H9 (cell line): Measurements from ENCODE around the gene KIF23. TPM values are rescaled to one million over a fixed set of nuclear protein-coding genes. Genes with fewer than 3 reads are reported as not detected.

ENCODE experiments used
- DNase-seq: peaks from one replicate; pipeline ENCODE4 v3.0.0-alpha.2; 2017
- H2AFZ ChIP-seq: one replicate; pipeline ENCODE4 v1.6.1; 2013; ENCODE audit warnings: mild to moderate bottlenecking, low read length, control low read depth, moderate library complexity
- H2AK5ac ChIP-seq: 2 replicates; pipeline ENCODE4 v1.6.1; 2013; ENCODE audit warnings: low read length, control low read depth, mixed read lengths; ENCODE audit not compliant: insufficient read length
- H2BK120ac ChIP-seq: one replicate; pipeline ENCODE4 v1.6.1; 2013; ENCODE audit warnings: low read depth, mild to moderate bottlenecking, low read length, control low read depth, inconsistent platforms; ENCODE audit not compliant: poor library complexity, severe bottlenecking
- H2BK12ac ChIP-seq: 2 replicates; pipeline ENCODE4 v1.6.1; 2013; ENCODE audit warnings: low read length, control low read depth, mixed read lengths, low read depth; ENCODE audit not compliant: insufficient read length
- H2BK15ac ChIP-seq: 2 replicates; pipeline ENCODE4 v1.6.1; 2013; ENCODE audit warnings: low read depth, low read length, control low read depth
- H2BK20ac ChIP-seq: one replicate; pipeline ENCODE4 v1.6.1; 2013; ENCODE audit warnings: low read depth, mild to moderate bottlenecking, low read length, control low read depth, inconsistent platforms; ENCODE audit not compliant: poor library complexity, severe bottlenecking
- H2BK5ac ChIP-seq: 2 replicates; pipeline ENCODE4 v1.6.1; 2013; ENCODE audit warnings: low read length, control low read depth, mixed read lengths; ENCODE audit not compliant: insufficient read length
- H3K14ac ChIP-seq: 2 replicates; pipeline ENCODE4 v1.6.1; 2013; ENCODE audit warnings: low read length, control low read depth; ENCODE audit not compliant: insufficient read depth
- H3K18ac ChIP-seq: 2 replicates; pipeline ENCODE4 v1.6.1; 2013; ENCODE audit warnings: low read depth, mild to moderate bottlenecking, mixed read lengths, low read length, control low read depth; ENCODE audit not compliant: insufficient read length
- H3K23ac ChIP-seq: 2 replicates; pipeline ENCODE4 v1.6.1; 2013; ENCODE audit warnings: low read length, control low read depth, mixed read lengths, low read depth; ENCODE audit not compliant: insufficient read length
- H3K23me2 ChIP-seq: 2 replicates; pipeline ENCODE4 v1.6.1; 2013; ENCODE audit warnings: low read depth, mild to moderate bottlenecking, mixed read lengths, low read length, control low read depth; ENCODE audit not compliant: insufficient read length, poor library complexity, severe bottlenecking
- H3K27ac ChIP-seq: 2 replicates; pipeline ENCODE4 v1.5.1; 2013; ENCODE audit warnings: low read length, control low read depth, mixed read lengths, low read depth; ENCODE audit not compliant: insufficient read length
- H3K27me3 ChIP-seq: 2 replicates; pipeline ENCODE4 v1.6.1; 2013; ENCODE audit warnings: low read length, control low read depth, inconsistent platforms; ENCODE audit not compliant: insufficient read depth
- H3K4ac ChIP-seq: 2 replicates; pipeline ENCODE4 v1.6.1; 2013; ENCODE audit warnings: low read depth, mild to moderate bottlenecking, control low read depth, inconsistent platforms, low read length, moderate library complexity
- H3K4me1 ChIP-seq: 2 replicates; pipeline ENCODE4 v1.6.1; 2013; ENCODE audit warnings: low read length, control low read depth, inconsistent platforms; ENCODE audit not compliant: insufficient read depth
- H3K4me2 ChIP-seq: 2 replicates; pipeline ENCODE4 v1.6.1; 2013; ENCODE audit warnings: low read length, control low read depth, mixed read lengths; ENCODE audit not compliant: insufficient read length, insufficient read depth
- H3K56ac ChIP-seq: 2 replicates; pipeline ENCODE4 v1.6.1; 2013; ENCODE audit warnings: low read depth, mild to moderate bottlenecking, mixed read lengths, low read length, control low read depth; ENCODE audit not compliant: insufficient read length
- H3K79me1 ChIP-seq: 2 replicates; pipeline ENCODE4 v1.6.1; 2013; ENCODE audit warnings: low read depth, mild to moderate bottlenecking, moderate library complexity, low read length, control low read depth, inconsistent platforms; ENCODE audit not compliant: insufficient read depth, poor library complexity, severe bottlenecking
- H3K79me2 ChIP-seq: 2 replicates; pipeline ENCODE4 v1.6.1; 2013; ENCODE audit warnings: low read length, control low read depth, inconsistent platforms; ENCODE audit not compliant: insufficient read depth
- H3K9ac ChIP-seq: 2 replicates; pipeline ENCODE4 v1.6.1; 2013; ENCODE audit warnings: low read length, control low read depth, mixed read lengths; ENCODE audit not compliant: insufficient read length; ENCODE audit errors: extremely low read depth
- H3K9me3 ChIP-seq: one replicate; pipeline ENCODE4 v1.6.1; 2013; ENCODE audit warnings: low read depth, low read length, inconsistent platforms; ENCODE audit not compliant: control insufficient read depth
- H3T11ph ChIP-seq: one replicate; pipeline ENCODE4 v1.6.1; 2013; ENCODE audit warnings: mild to moderate bottlenecking, low read length, control low read depth, inconsistent platforms
- H4K20me1 ChIP-seq: one replicate; pipeline ENCODE4 v1.6.1; 2013; ENCODE audit not compliant: control insufficient read depth, insufficient read length, insufficient read depth
- H4K5ac ChIP-seq: 2 replicates; pipeline ENCODE4 v1.6.1; 2013; ENCODE audit warnings: low read depth, mild to moderate bottlenecking, mixed read lengths, low read length, control low read depth; ENCODE audit not compliant: insufficient read length
- H4K8ac ChIP-seq: replicated peaks from 2 replicates; pipeline ENCODE4 v1.6.1; 2013; ENCODE audit warnings: low read length, control low read depth, mixed read lengths, low read depth; ENCODE audit not compliant: insufficient read length
- H4K91ac ChIP-seq: 2 replicates; pipeline ENCODE4 v1.6.1; 2013; ENCODE audit warnings: low read depth, mild to moderate bottlenecking, moderate library complexity, mixed read lengths, low read length, control low read depth; ENCODE audit not compliant: insufficient read length
- H3K27ac Mint-ChIP-seq, 3 experiments: 2 replicates in 2 of 3; 3 replicates in 1 of 3; pipeline ENCODE4 v1.8.0; 2020 to 2021; ENCODE audit warnings: mixed read lengths in 3 of 3, mild to moderate bottlenecking in 1 of 3, moderate library complexity in 1 of 3
- H3K27me3 Mint-ChIP-seq: 2 replicates; pipeline ENCODE4 v1.8.0; 2021; ENCODE audit warnings: low read depth, mild to moderate bottlenecking, moderate library complexity, mixed read lengths
- H3K36me3 Mint-ChIP-seq, 3 experiments: 2 replicates in 2 of 3; 3 replicates in 1 of 3; pipeline ENCODE4 v1.8.0; 2020 to 2021; ENCODE audit warnings: low read depth in 3 of 3, mixed read lengths in 3 of 3; ENCODE audit not compliant: insufficient read depth in 1 of 3
- H3K4me1 Mint-ChIP-seq, 2 experiments: 2 replicates each; pipeline ENCODE4 v1.8.0; 2020; ENCODE audit warnings: mixed read lengths in 2 of 2
- H3K4me3 Mint-ChIP-seq, 2 experiments: 2 replicates in 1 of 2; 3 replicates in 1 of 2; pipeline ENCODE4 v1.8.0; 2020 to 2021; ENCODE audit warnings: mild to moderate bottlenecking in 2 of 2, mixed read lengths in 2 of 2, moderate library complexity in 1 of 2
- H3K9me3 Mint-ChIP-seq, 2 experiments: 2 replicates in 1 of 2; 3 replicates in 1 of 2; pipeline ENCODE4 v1.8.0; 2020; ENCODE audit warnings: mild to moderate bottlenecking in 2 of 2, mixed read lengths in 2 of 2, moderate library complexity in 1 of 2
- WGBS: extraction: QIAGEN DNeasy Blood & Tissue Kit; methylation state at CpG from one replicate; pipeline ENCODE4 v1.1.7; 2013; ENCODE audit warnings: missing lambda C conversion rate, low lambda C conversion rate, mixed read lengths; ENCODE audit not compliant: insufficient read length; ENCODE audit errors: extremely low coverage; 5-methylcytosine and 5-hydroxymethylcytosine counted together
- total RNA-seq: library from RNA; stranded (reverse); gene quantifications from 2 replicates; pipeline ENCODE4 v1.2.1, GENCODE V29; 2021
- TF ChIP-seq, protein P1 (sequence below): fragments of 200-600 bp; sonication (generic); conservative IDR thresholded peaks from 3 replicates; pipeline ENCODE4 v1.8.0; 2021; ENCODE audit warnings: antibody characterized with exemption, mild to moderate bottlenecking

KIF23 gene
- total RNA-seq, 1 experiment from 2014 or later, result 55.4 TPM

DNA sequence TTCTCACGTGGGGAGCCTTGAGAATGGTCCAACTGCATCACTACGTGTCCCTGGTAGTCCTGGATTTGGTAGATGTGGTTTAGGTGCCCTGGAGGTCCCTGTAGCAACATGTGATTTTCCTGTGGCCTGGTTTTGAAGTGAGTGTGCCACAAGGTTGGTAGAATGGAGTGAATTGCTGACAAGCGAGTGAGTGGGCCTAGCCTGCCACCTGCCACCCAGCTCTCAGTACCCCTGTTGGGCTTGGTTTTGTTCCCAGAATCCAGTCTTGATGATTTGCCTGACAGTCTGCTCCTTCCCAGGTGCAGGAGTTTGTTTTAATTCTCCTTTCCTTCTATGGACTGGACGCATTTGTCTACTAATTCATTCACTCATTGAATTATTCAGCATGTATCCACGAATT is 57.9 kb downstream of the KIF23 start:
- H3K27ac ChIP-seq, result no peak overlapping the region
- H4K20me1 ChIP-seq, result no peaks in the 10 kb centered on the region
- no peaks in the 10 kb centered on the region for H3K4me1 ChIP-seq
- H3K79me2 ChIP-seq, result no peaks in the 10 kb centered on the region
- no peak overlapping the region for H2BK20ac ChIP-seq
- Mint-ChIP-seq H3K4me1 (peaks cover 2 to 7% of the 10 kb centered on the region in 2 experiments; a peak in 2 of 4 replicates), H3K4me3 (no peak overlapping the region), H3K27me3 (no peaks in the 10 kb centered on the region), H3K36me3 (no peaks in the 10 kb centered on the region), H3K9me3 (no peaks in the 10 kb centered on the region), H3K27ac (no peak overlapping the region)
- H3K23me2 ChIP-seq, result no peaks in the 10 kb centered on the region
- H2BK12ac ChIP-seq, result no peak overlapping the region
- H3K56ac ChIP-seq, result no peak overlapping the region
- H3K4ac ChIP-seq, result no peak overlapping the region
- H3K9ac ChIP-seq, result no peak overlapping the region
- TF ChIP-seq, protein P1, sequence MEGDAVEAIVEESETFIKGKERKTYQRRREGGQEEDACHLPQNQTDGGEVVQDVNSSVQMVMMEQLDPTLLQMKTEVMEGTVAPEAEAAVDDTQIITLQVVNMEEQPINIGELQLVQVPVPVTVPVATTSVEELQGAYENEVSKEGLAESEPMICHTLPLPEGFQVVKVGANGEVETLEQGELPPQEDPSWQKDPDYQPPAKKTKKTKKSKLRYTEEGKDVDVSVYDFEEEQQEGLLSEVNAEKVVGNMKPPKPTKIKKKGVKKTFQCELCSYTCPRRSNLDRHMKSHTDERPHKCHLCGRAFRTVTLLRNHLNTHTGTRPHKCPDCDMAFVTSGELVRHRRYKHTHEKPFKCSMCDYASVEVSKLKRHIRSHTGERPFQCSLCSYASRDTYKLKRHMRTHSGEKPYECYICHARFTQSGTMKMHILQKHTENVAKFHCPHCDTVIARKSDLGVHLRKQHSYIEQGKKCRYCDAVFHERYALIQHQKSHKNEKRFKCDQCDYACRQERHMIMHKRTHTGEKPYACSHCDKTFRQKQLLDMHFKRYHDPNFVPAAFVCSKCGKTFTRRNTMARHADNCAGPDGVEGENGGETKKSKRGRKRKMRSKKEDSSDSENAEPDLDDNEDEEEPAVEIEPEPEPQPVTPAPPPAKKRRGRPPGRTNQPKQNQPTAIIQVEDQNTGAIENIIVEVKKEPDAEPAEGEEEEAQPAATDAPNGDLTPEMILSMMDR, result no peak
- H4K8ac ChIP-seq, result no peak overlapping the region
- no peak overlapping the region for H3K4me2 ChIP-seq
- no peak overlapping the region for H4K91ac ChIP-seq
- no peaks in the 10 kb centered on the region for H3K27me3 ChIP-seq
- no peak overlapping the region for H2BK15ac ChIP-seq
- H2AFZ ChIP-seq, result no peak overlapping the region
- H2BK120ac ChIP-seq, result no peak overlapping the region
- WGBS, result no CpG with 5 or more reads among the region's 5 CpGs
- H3K18ac ChIP-seq, result no peak overlapping the region
- no peak for DNase-seq
- no peak overlapping the region for H3K14ac ChIP-seq
- H3T11ph ChIP-seq, result no peak overlapping the region
- H2AK5ac ChIP-seq, result no peak overlapping the region
- H4K5ac ChIP-seq, result no peak overlapping the region
- no peaks in the 10 kb centered on the region for H3K9me3 ChIP-seq
- H3K79me1 ChIP-seq, result no peaks in the 10 kb centered on the region
- H3K23ac ChIP-seq, result no peak overlapping the region
- no peak overlapping the region for H2BK5ac ChIP-seq
